LNCaP clone FGC (cell line): ENCODE results near the gene NT5C1B.

Source experiments
- DNase-seq: peaks from one replicate; pipeline ENCODE4 v3.0.0-alpha.2; 2011; ENCODE audit warnings: low read depth
- H3K4me3 ChIP-seq: 2 replicates; pipeline ENCODE4 v1.5.1; 2011; ENCODE audit warnings: mild to moderate bottlenecking, low read depth, low read length, control low read depth
- CTCF ChIP-seq: IDR thresholded peaks from 2 replicates; pipeline ENCODE4 v1.5.1; 2012; ENCODE audit warnings: mild to moderate bottlenecking; ENCODE audit not compliant: control insufficient read depth, insufficient read depth; ENCODE audit errors: extremely low read depth

NT5C1B gene

GRCh38 chr2:18531194-18531593 lies 58.2 kb downstream of the NT5C1B start:
- TF ChIP-seq CTCF = no peak
- no peak overlapping the region for H3K4me3 ChIP-seq
- no peak for DNase-seq

GRCh38 chr2:18527822-18528221 lies 61.5 kb downstream of the NT5C1B start:
- no peak for DNase-seq
- H3K4me3 ChIP-seq = no peak overlapping the region
- TF ChIP-seq CTCF = no peak

GRCh38 chr2:18527326-18527725 lies 62.0 kb downstream of the NT5C1B start:
- DNase-seq = no peak
- no peak overlapping the region for H3K4me3 ChIP-seq
- no peak for TF ChIP-seq CTCF

DNA sequence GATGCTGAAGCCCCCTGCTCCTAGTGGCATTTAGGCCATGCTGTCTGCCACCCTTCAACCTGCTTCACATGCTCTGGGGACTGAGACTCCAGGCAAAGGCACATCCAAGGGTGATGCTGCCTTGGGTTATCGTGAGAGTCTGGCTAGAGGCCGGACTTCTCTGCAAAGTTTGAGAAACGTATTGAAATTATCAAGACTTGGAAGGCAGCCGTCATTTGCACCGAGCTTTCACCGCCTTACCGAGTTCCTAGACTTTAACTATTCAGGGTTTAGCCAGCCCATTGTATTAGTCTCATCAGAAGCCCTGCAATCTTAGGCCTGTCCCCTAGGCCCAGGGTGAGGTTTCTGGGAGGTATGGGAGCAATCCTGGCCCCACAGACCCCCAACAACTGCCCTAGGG lies 62.9 kb downstream of the NT5C1B start:
- H3K4me3 ChIP-seq = no peak overlapping the region
- no peak for TF ChIP-seq CTCF
- DNase-seq = no peak

GRCh38 chr2:18525852-18526251 lies 63.5 kb downstream of the NT5C1B start:
- no peak overlapping the region for H3K4me3 ChIP-seq
- no peak for TF ChIP-seq CTCF
- DNase-seq = no peak

- no peak overlapping the region for H3K4me3 ChIP-seq
- TF ChIP-seq CTCF = no peak
- DNase-seq = no peak
Measured at GRCh38 chr2:18525236-18525635, 64.1 kb downstream of the NT5C1B start.

GRCh38 chr2:18522484-18523146 lies 66.8 kb downstream of the NT5C1B start:
- no peak for TF ChIP-seq CTCF
- H3K4me3 ChIP-seq = no peak overlapping the region
- DNase-seq = no peak
